Transverse colon (tissue), 4 donors: ENCODE data around the gene MON2. TPM values are rescaled to one million over a fixed set of nuclear protein-coding genes. Genes with fewer than 3 reads are reported as not detected.

Experiments used
- DNase-seq: peaks from one replicate; pipeline ENCODE4 v3.0.0-alpha.2; 2019
- H3K27ac ChIP-seq, 4 donors: fragments of 200-600 bp; sonication (generic); 2 replicates each; pipeline ENCODE4 v1.5.1; 2016 to 2018; ENCODE audit warnings: inconsistent platforms in 4 of 4
- H3K27me3 ChIP-seq: fragments of 200-600 bp; sonication (generic); 2 replicates; pipeline ENCODE4 v1.5.1; 2017; ENCODE audit warnings: inconsistent platforms
- H3K36me3 ChIP-seq, 4 donors: fragments of 200-600 bp; sonication (generic); 2 replicates each; pipeline ENCODE4 v1.5.1; 2017 to 2019; ENCODE audit warnings: inconsistent platforms in 4 of 4
- H3K4me1 ChIP-seq, 4 donors: fragments of 200-600 bp; sonication (generic); 2 replicates each; pipeline ENCODE4 v1.5.1; 2017 to 2020; ENCODE audit warnings: inconsistent platforms in 4 of 4
- H3K4me3 ChIP-seq, 4 donors: fragments of 200-600 bp; sonication (generic); 1 replicate in 1 of 4; 2 replicates in 3 of 4; pipeline versions ENCODE4 v1.5.1 to v1.6.1; 2017 to 2019; ENCODE audit warnings: inconsistent platforms in 4 of 4
- H3K9me3 ChIP-seq, 2 donors: fragments of 200-600 bp; sonication (generic); 2 replicates each; pipeline ENCODE4 v1.5.1; 2017 to 2019; ENCODE audit warnings: inconsistent platforms in 2 of 2
- EP300 ChIP-seq: sonication (generic); formaldehyde crosslinking; IDR thresholded peaks from one replicate; pipeline ENCODE4 v1.6.1; 2017; ENCODE audit warnings: antibody characterized with exemption, low read depth
- POLR2A ChIP-seq: fragments of 450-650 bp; IDR thresholded peaks from one replicate; pipeline ENCODE4 v1.6.1; 2016; ENCODE audit warnings: antibody characterized with exemption, mild to moderate bottlenecking, moderate library complexity
- POLR2AphosphoS5 ChIP-seq, 3 donors: sonication (generic); formaldehyde crosslinking; IDR thresholded peaks; one replicate each; pipeline ENCODE4 v1.6.1; 2016; ENCODE audit warnings: antibody characterized with exemption in 3 of 3
- WGBS, 2 donors: methylation state at CpG; one replicate each; pipeline ENCODE4 v1.1.5; 2018; ENCODE audit warnings: low coverage in 1 of 2; 5-methylcytosine and 5-hydroxymethylcytosine counted together
- in situ Hi-C, 4 donors: fragments of 200-750 bp; cut with MboI; loops; one replicate each; pipeline versions ENCODE4 v1.15.0 to v1.15.1; 2017; ENCODE audit warnings: low sequenced_read_pairs in 3 of 4, low pct_ligation_motif_present in 1 of 4, low pct_unique_long_range_greater_than_20kb in 1 of 4
- intact Hi-C: fragments of 100-400 bp; cut with DNase I; formaldehyde crosslinking; loops from one replicate; pipeline ENCODE4 v1.15.1; 2023; ENCODE audit warnings: low total_unique reads
- total RNA-seq, 4 donors: library from RNA; depleted of rRNA; stranded (reverse); fragments of >200 nt; gene quantifications; one replicate each; pipeline ENCODE4 v1.1.0, GENCODE V29; 2016
- TF ChIP-seq, protein P1 (sequence below), 5 experiments: fragments of 200-600 bp in 3 of 5; fragments of 450-650 bp in 2 of 5; sonication (generic) in 3 of 5; IDR thresholded peaks; 1 replicate in 2 of 5; 2 replicates in 3 of 5; pipeline ENCODE4 v1.5.1; 2016 to 2017; ENCODE audit warnings: antibody characterized with exemption in 5 of 5, inconsistent platforms in 3 of 5, mild to moderate bottlenecking in 2 of 5, moderate library complexity in 1 of 5

Gene MON2
- total RNA-seq, 4 donors from 2014 or later = 94.6 to 157 (median 129) TPM

DNA sequence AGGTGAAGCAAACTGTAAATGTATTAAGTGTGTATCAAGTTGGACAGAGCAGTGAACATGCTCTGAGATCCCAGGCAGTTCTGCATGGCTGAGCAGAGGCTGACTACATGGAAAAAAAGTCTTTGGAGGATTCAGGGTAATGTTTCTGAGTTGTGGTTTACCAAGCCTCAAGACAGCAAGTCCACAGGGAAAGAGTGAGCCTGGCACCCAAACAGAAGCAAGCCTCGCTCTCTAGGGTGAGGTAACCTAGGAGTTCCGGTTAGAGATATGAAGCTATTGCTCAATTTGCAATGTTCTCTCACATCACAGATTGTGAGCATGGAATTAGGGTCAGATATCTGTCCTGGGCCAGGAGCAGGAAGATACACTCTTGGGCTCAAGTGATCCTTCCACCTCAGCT, 158.6 kb downstream of the MON2 start:
- no peak for DNase-seq
- Histone ChIP-seq H3K4me1 (no peaks in the 10 kb centered on the region), H3K27me3 (peaks cover under 1% of the 10 kb centered on the region), H3K27ac (no peak overlapping the region), H3K9me3 (no peaks in the 10 kb centered on the region), H3K4me3 (no peak overlapping the region), H3K36me3 (no peaks in the 10 kb centered on the region)
- in situ Hi-C loops (no loop called here), intact Hi-C loops (no loop called here)
- TF ChIP-seq, protein P1, sequence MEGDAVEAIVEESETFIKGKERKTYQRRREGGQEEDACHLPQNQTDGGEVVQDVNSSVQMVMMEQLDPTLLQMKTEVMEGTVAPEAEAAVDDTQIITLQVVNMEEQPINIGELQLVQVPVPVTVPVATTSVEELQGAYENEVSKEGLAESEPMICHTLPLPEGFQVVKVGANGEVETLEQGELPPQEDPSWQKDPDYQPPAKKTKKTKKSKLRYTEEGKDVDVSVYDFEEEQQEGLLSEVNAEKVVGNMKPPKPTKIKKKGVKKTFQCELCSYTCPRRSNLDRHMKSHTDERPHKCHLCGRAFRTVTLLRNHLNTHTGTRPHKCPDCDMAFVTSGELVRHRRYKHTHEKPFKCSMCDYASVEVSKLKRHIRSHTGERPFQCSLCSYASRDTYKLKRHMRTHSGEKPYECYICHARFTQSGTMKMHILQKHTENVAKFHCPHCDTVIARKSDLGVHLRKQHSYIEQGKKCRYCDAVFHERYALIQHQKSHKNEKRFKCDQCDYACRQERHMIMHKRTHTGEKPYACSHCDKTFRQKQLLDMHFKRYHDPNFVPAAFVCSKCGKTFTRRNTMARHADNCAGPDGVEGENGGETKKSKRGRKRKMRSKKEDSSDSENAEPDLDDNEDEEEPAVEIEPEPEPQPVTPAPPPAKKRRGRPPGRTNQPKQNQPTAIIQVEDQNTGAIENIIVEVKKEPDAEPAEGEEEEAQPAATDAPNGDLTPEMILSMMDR (IDR thresholded peaks at IDR 0.05) = no peak
- TF ChIP-seq POLR2AphosphoS5 (IDR thresholded peaks at IDR 0.05) = no peak
- TF ChIP-seq EP300 = no peak
- no peak for TF ChIP-seq POLR2A
- 63 to 70% methylated on average over 2 of the region's 2 CpGs for WGBS, 2 donors

DNA sequence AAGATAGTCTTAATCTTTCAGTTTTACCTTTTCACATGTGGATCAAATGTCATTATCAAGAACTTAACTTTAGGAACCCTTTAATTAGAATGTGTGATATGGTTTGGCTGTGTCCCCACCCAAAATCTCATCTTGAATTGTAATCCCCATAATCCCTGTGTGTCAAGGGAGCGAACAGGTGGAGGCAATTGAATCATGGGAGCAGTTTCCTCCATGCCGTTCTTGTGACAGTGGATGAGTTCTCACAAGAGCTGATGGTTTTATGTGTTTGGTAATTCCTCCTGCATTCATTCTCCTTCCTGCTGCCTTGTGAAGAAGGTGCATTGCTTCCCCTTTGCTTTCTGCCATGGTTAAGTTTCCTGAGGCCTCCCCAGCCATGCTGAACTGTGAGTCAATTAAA, 160.6 kb downstream of the MON2 start:
- Histone ChIP-seq H3K36me3 (no peaks in the 10 kb centered on the region), H3K27me3 (peaks cover 10% of the 10 kb centered on the region), H3K4me1 (peaks cover 0 to 9% (median 6%) of the 10 kb centered on the region in 4 donors), H3K27ac (no peak overlapping the region), H3K9me3 (no peaks in the 10 kb centered on the region), H3K4me3 (no peak overlapping the region)
- no peak for DNase-seq
- whole genome bisulfite sequencing, 2 donors = 94 to 100% methylated on average over 1 to 2 of the region's 2 CpGs
- intact Hi-C loops = no loop called here
- in situ Hi-C loops = no loop called here
- TF ChIP-seq POLR2AphosphoS5 (IDR thresholded peaks at IDR 0.05) = no peak
- TF ChIP-seq POLR2A = no peak
- TF ChIP-seq, protein P1 (IDR thresholded peaks at IDR 0.05) = no peak
- no peak for TF ChIP-seq EP300

DNA sequence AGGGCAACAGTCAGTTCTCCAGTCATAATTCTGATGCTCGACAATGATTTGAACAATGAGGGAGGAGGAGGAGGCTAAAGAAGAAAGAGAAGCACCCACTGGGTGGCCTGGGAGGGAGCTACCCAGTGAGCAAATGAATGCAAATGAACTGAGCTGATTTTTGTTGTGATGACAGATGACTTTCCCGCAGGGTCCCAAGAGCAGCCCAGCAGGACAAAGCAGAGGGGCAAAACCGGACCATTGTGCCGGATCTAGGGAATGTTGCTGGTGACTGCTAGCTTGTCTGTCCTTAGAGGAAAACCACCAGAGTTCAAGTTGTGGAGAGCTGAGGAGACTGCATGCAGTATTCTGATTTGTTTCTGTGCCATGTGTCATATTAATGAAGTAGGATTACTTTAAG, 162.8 kb downstream of the MON2 start:
- H3K27me3 ChIP-seq = peaks cover 17% of the 10 kb centered on the region
- TF ChIP-seq, protein P1 (IDR thresholded peaks at IDR 0.05) = no peak
- TF ChIP-seq EP300 (no peak), POLR2A (no peak), POLR2AphosphoS5 (IDR thresholded peaks at IDR 0.05) (no peak)
- in situ Hi-C loops = no loop called here
- H3K36me3 ChIP-seq = no peaks in the 10 kb centered on the region
- H3K27ac ChIP-seq = no peak overlapping the region
- peaks cover 0 to 18% (median 13%) of the 10 kb centered on the region in 4 donors for H3K4me1 ChIP-seq
- DNase-seq = no peak
- intact Hi-C loops = no loop called here
- H3K4me3 ChIP-seq = no peak overlapping the region
- WGBS, 2 donors = 40 to 70% methylated on average over 1 to 4 of the region's 4 CpGs
- no peaks in the 10 kb centered on the region for H3K9me3 ChIP-seq

DNA sequence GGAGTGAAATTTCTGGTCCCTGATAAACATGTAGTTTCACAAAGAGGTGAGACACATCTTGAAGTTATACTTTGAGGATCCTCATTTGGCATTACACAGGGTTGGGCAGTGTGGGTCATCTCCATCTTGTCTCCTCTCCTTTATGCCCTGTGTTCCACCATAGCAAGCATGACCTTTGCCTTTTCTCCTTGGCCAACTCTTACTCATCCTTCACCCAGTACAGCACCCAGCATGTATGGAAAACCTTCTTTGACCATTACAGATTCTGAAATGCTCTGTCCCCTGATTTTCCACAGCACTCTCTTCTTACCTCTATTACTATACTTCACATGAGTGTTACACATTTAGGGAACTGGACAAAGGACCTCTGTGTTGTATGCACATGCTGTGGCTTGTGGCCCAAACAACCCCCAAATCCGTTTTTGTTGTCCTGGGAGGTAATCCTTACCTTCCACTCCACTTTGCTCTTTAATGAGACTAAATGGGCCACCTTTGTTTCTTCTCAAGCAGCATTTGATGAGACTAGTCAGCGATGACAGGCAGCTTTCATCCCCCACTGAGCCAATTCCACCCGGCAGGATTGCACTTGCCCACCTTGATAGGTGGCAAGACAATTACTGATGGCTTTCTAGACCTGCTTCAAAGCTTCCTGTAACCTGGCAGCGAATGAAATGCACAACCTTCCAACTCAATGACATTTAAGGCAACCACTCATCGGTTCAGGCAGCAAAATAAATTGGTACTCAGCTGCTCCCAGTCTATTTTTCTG, 163.5 kb downstream of the MON2 start:
- 92 to 100% methylated on average over 3 to 5 of the region's 5 CpGs for WGBS, 2 donors
- no peaks in the 10 kb centered on the region for H3K36me3 ChIP-seq
- H3K4me1 ChIP-seq = peaks cover 0 to 18% (median 13%) of the 10 kb centered on the region in 4 donors
- H3K9me3 ChIP-seq = no peaks in the 10 kb centered on the region
- no peak overlapping the region for H3K4me3 ChIP-seq
- no peak overlapping the region for H3K27ac ChIP-seq
- TF ChIP-seq POLR2A (no peak), POLR2AphosphoS5 (IDR thresholded peaks at IDR 0.05) (no peak), EP300 (no peak)
- TF ChIP-seq, protein P1 (IDR thresholded peaks at IDR 0.05) = no peak
- in situ Hi-C loops (no loop called here), intact Hi-C loops (no loop called here)
- no peak for DNase-seq
- H3K27me3 ChIP-seq = peaks cover 17% of the 10 kb centered on the region
